ENCODE measurements around the gene PTPRK. TPM values are rescaled to one million over a fixed set of nuclear protein-coding genes. Genes with fewer than 3 reads are reported as not detected.

PTPRK gene
- total and polyA plus RNA-seq, 2 donors (not counting 1 experiment from before 2014, with no cell fraction given), result 19.4 to 75.5 TPM

- no peaks in the 10 kb centered on the region for H3K27me3 ChIP-seq (ENCODE audit: control insufficient read depth, insufficient read depth, low read length)
- no peaks in the 10 kb centered on the region for H4K20me1 ChIP-seq (ENCODE audit: control insufficient read depth, extremely low read depth, insufficient read depth, low read length)
- no peak overlapping the region for H3K4me3 ChIP-seq (replicated peaks in 1 of 4; ENCODE audit: control extremely low read depth in 1 of 4, insufficient read depth in 1 of 4, low read depth in 3 of 4, low read length in 4 of 4)
- no peak overlapping the region for H2AFZ ChIP-seq (ENCODE audit: low read length)
- H3K9ac ChIP-seq (ENCODE audit: insufficient read depth, low read length), result no peak overlapping the region
- no peak overlapping the region for H3K27ac ChIP-seq (ENCODE audit: insufficient read depth, low read length)
- no peak overlapping the region for H3K4me2 ChIP-seq (ENCODE audit: extremely low read depth, insufficient read depth, low read length)
- no peaks in the 10 kb centered on the region for H3K79me2 ChIP-seq (ENCODE audit: control insufficient read depth, insufficient read depth, low read length)
- no peak for DNase-seq (ENCODE audit: low read depth in 2 of 2)
- no peak for TF ChIP-seq CTCF (conservative IDR thresholded peaks at IDR 0.05 in 1 of 2, IDR thresholded peaks at IDR 0.05 in 1 of 2; ENCODE audit: low read depth in 1 of 2, low read length in 2 of 2)
- no peak for TF ChIP-seq EZH2 (IDR thresholded peaks at IDR 0.05; ENCODE audit: low read length, missing control alignments)
- H3K9me3 ChIP-seq (ENCODE audit: control insufficient read depth, insufficient read depth, low read depth, low read length), result no peaks in the 10 kb centered on the region
- no peaks in the 10 kb centered on the region for H3K36me3 ChIP-seq (ENCODE audit: control insufficient read depth, insufficient read depth, low read length)
- no peaks in the 10 kb centered on the region for H3K4me1 ChIP-seq (ENCODE audit: control insufficient read depth, extremely low read depth, insufficient read depth, low read length)
Measured at GRCh38 chr6:128246472-128247260, 273.7 kb downstream of the PTPRK start.

- H3K9me3 ChIP-seq (ENCODE audit: control insufficient read depth, insufficient read depth, low read depth, low read length), result no peaks in the 10 kb centered on the region
- no peaks in the 10 kb centered on the region for H3K79me2 ChIP-seq (ENCODE audit: control insufficient read depth, insufficient read depth, low read length)
- H2AFZ ChIP-seq (ENCODE audit: low read length), result no peak overlapping the region
- TF ChIP-seq EZH2 (IDR thresholded peaks at IDR 0.05; ENCODE audit: low read length, missing control alignments) (no peak), CTCF (conservative IDR thresholded peaks at IDR 0.05 in 1 of 2, IDR thresholded peaks at IDR 0.05 in 1 of 2; ENCODE audit: low read depth in 1 of 2, low read length in 2 of 2) (no peak)
- H3K27me3 ChIP-seq (ENCODE audit: control insufficient read depth, insufficient read depth, low read length), result no peaks in the 10 kb centered on the region
- H3K4me1 ChIP-seq (ENCODE audit: control insufficient read depth, extremely low read depth, insufficient read depth, low read length), result no peaks in the 10 kb centered on the region
- H3K27ac ChIP-seq (ENCODE audit: insufficient read depth, low read length), result no peak overlapping the region
- H4K20me1 ChIP-seq (ENCODE audit: control insufficient read depth, extremely low read depth, insufficient read depth, low read length), result no peaks in the 10 kb centered on the region
- no peaks in the 10 kb centered on the region for H3K36me3 ChIP-seq (ENCODE audit: control insufficient read depth, insufficient read depth, low read length)
- no peak overlapping the region for H3K4me3 ChIP-seq (replicated peaks in 1 of 4; ENCODE audit: control extremely low read depth in 1 of 4, insufficient read depth in 1 of 4, low read depth in 3 of 4, low read length in 4 of 4)
- H3K4me2 ChIP-seq (ENCODE audit: extremely low read depth, insufficient read depth, low read length), result no peak overlapping the region
- no peak overlapping the region for H3K9ac ChIP-seq (ENCODE audit: insufficient read depth, low read length)
- DNase-seq (ENCODE audit: low read depth in 2 of 2), result peak in 1 of 2 donors; percentile 44
Measured at GRCh38 chr6:128244751-128245405, 275.5 kb downstream of the PTPRK start.

- TF ChIP-seq CTCF (conservative IDR thresholded peaks at IDR 0.05 in 1 of 2, IDR thresholded peaks at IDR 0.05 in 1 of 2; ENCODE audit: low read depth in 1 of 2, low read length in 2 of 2) (no peak), EZH2 (IDR thresholded peaks at IDR 0.05; ENCODE audit: low read length, missing control alignments) (no peak)
- no peaks in the 10 kb centered on the region for H3K9me3 ChIP-seq (ENCODE audit: control insufficient read depth, insufficient read depth, low read depth, low read length)
- no peak overlapping the region for H3K9ac ChIP-seq (ENCODE audit: insufficient read depth, low read length)
- peak; percentile 11 to 72 for DNase-seq (ENCODE audit: low read depth in 2 of 2)
- no peaks in the 10 kb centered on the region for H3K4me1 ChIP-seq (ENCODE audit: control insufficient read depth, extremely low read depth, insufficient read depth, low read length)
- no peak overlapping the region for H3K4me2 ChIP-seq (ENCODE audit: extremely low read depth, insufficient read depth, low read length)
- H3K36me3 ChIP-seq (ENCODE audit: control insufficient read depth, insufficient read depth, low read length), result no peaks in the 10 kb centered on the region
- H3K4me3 ChIP-seq (replicated peaks in 1 of 4; ENCODE audit: control extremely low read depth in 1 of 4, insufficient read depth in 1 of 4, low read depth in 3 of 4, low read length in 4 of 4), result no peak overlapping the region
- H4K20me1 ChIP-seq (ENCODE audit: control insufficient read depth, extremely low read depth, insufficient read depth, low read length), result no peaks in the 10 kb centered on the region
- H3K27ac ChIP-seq (ENCODE audit: insufficient read depth, low read length), result no peak overlapping the region
- no peaks in the 10 kb centered on the region for H3K27me3 ChIP-seq (ENCODE audit: control insufficient read depth, insufficient read depth, low read length)
- H3K79me2 ChIP-seq (ENCODE audit: control insufficient read depth, insufficient read depth, low read length), result no peaks in the 10 kb centered on the region
- no peak overlapping the region for H2AFZ ChIP-seq (ENCODE audit: low read length)
Measured at GRCh38 chr6:128242765-128243403, 277.5 kb downstream of the PTPRK start.

Measured in fibroblast of lung (primary cell).